Measurements from ENCODE around the gene CP.
"Not testable (repeated sequence)": the region's sequence is repeated elsewhere in the genome, so short reads cannot be mapped to it uniquely, and the experiment has no call there.

Gene CP

GRCh38 chr3:149226776-149227175 lies 5.1 kb upstream of the CP start:
- H3K9me3 ChIP-seq (ENCODE audit: control insufficient read depth, low read length) = no peaks in the 10 kb centered on the region
- WGBS, 2 experiments (ENCODE audit: insufficient coverage in 2 of 2) = no CpG with 5 or more reads among the region's 1 CpG
- peaks cover 20% of the 10 kb centered on the region for H3K4me1 ChIP-seq (ENCODE audit: control insufficient read depth, insufficient read depth, low read length, poor library complexity, severe bottlenecking)
- H3K4me3 ChIP-seq (ENCODE audit: extremely low read depth, insufficient read depth, low read length, poor library complexity, severe bottlenecking) = no peak overlapping the region
- H3K36me3 ChIP-seq (ENCODE audit: control insufficient read depth, insufficient read depth, low read length) = no peaks in the 10 kb centered on the region
- no peak overlapping the region for H3K27ac ChIP-seq (ENCODE audit: low read depth, low read length, severe bottlenecking)

- H3K4me3 ChIP-seq (ENCODE audit: extremely low read depth, insufficient read depth, low read length, poor library complexity, severe bottlenecking) = no peak overlapping the region
These were observed 3.3 kb upstream of the CP start for GRCh38 chr3:149224736-149225594.

GRCh38 chr3:149223461-149223820 lies 1.8 kb upstream of the CP start:
- Histone ChIP-seq H3K36me3 (ENCODE audit: control insufficient read depth, insufficient read depth, low read length) (no peaks in the 10 kb centered on the region), H3K27ac (ENCODE audit: low read depth, low read length, severe bottlenecking) (no peak overlapping the region), H3K4me1 (ENCODE audit: control insufficient read depth, insufficient read depth, low read length, poor library complexity, severe bottlenecking) (peaks cover 20% of the 10 kb centered on the region), H3K4me3 (ENCODE audit: extremely low read depth, insufficient read depth, low read length, poor library complexity, severe bottlenecking) (no peak overlapping the region), H3K9me3 (ENCODE audit: control insufficient read depth, low read length) (no peaks in the 10 kb centered on the region)
- 94 to 97% methylated on average over 5 of the region's 6 CpGs for WGBS, 2 experiments (ENCODE audit: insufficient coverage in 2 of 2)

More at GRCh38 chr3:149224736-149225594, 3.3 kb upstream of the CP start:
- H3K36me3 ChIP-seq (ENCODE audit: control insufficient read depth, insufficient read depth, low read length) = no peaks in the 10 kb centered on the region
- H3K27ac ChIP-seq (ENCODE audit: low read depth, low read length, severe bottlenecking) = peak overlapping the region; percentile 86
- no peaks in the 10 kb centered on the region for H3K9me3 ChIP-seq (ENCODE audit: control insufficient read depth, low read length)
- peaks cover 20% of the 10 kb centered on the region for H3K4me1 ChIP-seq (ENCODE audit: control insufficient read depth, insufficient read depth, low read length, poor library complexity, severe bottlenecking)
- WGBS, 2 experiments (ENCODE audit: insufficient coverage in 2 of 2) = 78 to 90% methylated on average over 6 to 7 of the region's 9 CpGs

GRCh38 chr3:149219380-149220121 lies 2.1 kb downstream of the CP start:
- not testable (repeated sequence) for H3K9me3 ChIP-seq (ENCODE audit: control insufficient read depth, low read length); H3K4me3 ChIP-seq (ENCODE audit: extremely low read depth, insufficient read depth, low read length, poor library complexity, severe bottlenecking); H3K27ac ChIP-seq (ENCODE audit: low read depth, low read length, severe bottlenecking); H3K36me3 ChIP-seq (ENCODE audit: control insufficient read depth, insufficient read depth, low read length)
- WGBS, 2 experiments (ENCODE audit: insufficient coverage in 2 of 2) = no CpG with 5 or more reads among the region's 1 CpG
- H3K4me1 ChIP-seq (ENCODE audit: control insufficient read depth, insufficient read depth, low read length, poor library complexity, severe bottlenecking) = peaks cover 11% of the 10 kb centered on the region

DNA sequence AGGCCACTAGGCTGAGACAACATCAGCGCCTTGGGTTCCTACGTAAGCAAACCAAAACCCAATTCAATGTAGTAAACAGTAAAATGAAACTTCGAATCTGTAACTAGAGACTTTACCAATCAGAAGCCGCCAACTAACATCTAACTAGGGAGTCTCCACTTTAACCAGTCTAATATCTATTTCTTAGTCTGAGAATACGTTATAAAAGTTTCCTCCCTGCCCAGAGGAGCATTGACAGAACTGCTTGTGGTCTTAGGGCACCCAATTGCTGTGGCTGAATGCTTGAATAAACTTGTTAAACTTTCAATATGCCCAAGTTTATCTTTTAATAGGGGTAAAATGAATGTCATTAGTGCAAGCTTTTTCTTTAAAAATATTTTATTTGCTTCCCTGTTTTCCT lies 4.3 kb downstream of the CP start:
- Histone ChIP-seq H3K9me3 (ENCODE audit: control insufficient read depth, low read length) (no peaks in the 10 kb centered on the region), H3K27ac (ENCODE audit: low read depth, low read length, severe bottlenecking) (no peak overlapping the region), H3K36me3 (ENCODE audit: control insufficient read depth, insufficient read depth, low read length) (no peaks in the 10 kb centered on the region), H3K4me1 (ENCODE audit: control insufficient read depth, insufficient read depth, low read length, poor library complexity, severe bottlenecking) (peaks cover 9% of the 10 kb centered on the region), H3K4me3 (ENCODE audit: extremely low read depth, insufficient read depth, low read length, poor library complexity, severe bottlenecking) (no peak overlapping the region)
- WGBS, 2 experiments (ENCODE audit: insufficient coverage in 2 of 2) = 96% methylated on average over 3 of the region's 5 CpGs; no CpG with 5 or more reads in 1 of the 2 experiments

GRCh38 chr3:149216193-149216869 lies 5.3 kb downstream of the CP start:
- Histone ChIP-seq H3K4me3 (ENCODE audit: extremely low read depth, insufficient read depth, low read length, poor library complexity, severe bottlenecking) (no peak overlapping the region), H3K36me3 (ENCODE audit: control insufficient read depth, insufficient read depth, low read length) (no peaks in the 10 kb centered on the region), H3K27ac (ENCODE audit: low read depth, low read length, severe bottlenecking) (no peak overlapping the region), H3K4me1 (ENCODE audit: control insufficient read depth, insufficient read depth, low read length, poor library complexity, severe bottlenecking) (peaks cover 6% of the 10 kb centered on the region), H3K9me3 (ENCODE audit: control insufficient read depth, low read length) (no peaks in the 10 kb centered on the region)
- WGBS, 2 experiments (ENCODE audit: insufficient coverage in 2 of 2) = 88 to 93% methylated on average over 3 to 4 of the region's 4 CpGs

- Histone ChIP-seq H3K27ac (ENCODE audit: low read depth, low read length, severe bottlenecking) (no peak overlapping the region), H3K9me3 (ENCODE audit: control insufficient read depth, low read length) (no peaks in the 10 kb centered on the region), H3K4me1 (ENCODE audit: control insufficient read depth, insufficient read depth, low read length, poor library complexity, severe bottlenecking) (peaks cover 6% of the 10 kb centered on the region), H3K4me3 (ENCODE audit: extremely low read depth, insufficient read depth, low read length, poor library complexity, severe bottlenecking) (no peak overlapping the region), H3K36me3 (ENCODE audit: control insufficient read depth, insufficient read depth, low read length) (no peaks in the 10 kb centered on the region)
- WGBS, 2 experiments (ENCODE audit: insufficient coverage in 2 of 2) = 67 to 100% methylated on average over 1 of the region's 2 CpGs
These were observed 6.1 kb downstream of the CP start for GRCh38 chr3:149215515-149215914.

DNA sequence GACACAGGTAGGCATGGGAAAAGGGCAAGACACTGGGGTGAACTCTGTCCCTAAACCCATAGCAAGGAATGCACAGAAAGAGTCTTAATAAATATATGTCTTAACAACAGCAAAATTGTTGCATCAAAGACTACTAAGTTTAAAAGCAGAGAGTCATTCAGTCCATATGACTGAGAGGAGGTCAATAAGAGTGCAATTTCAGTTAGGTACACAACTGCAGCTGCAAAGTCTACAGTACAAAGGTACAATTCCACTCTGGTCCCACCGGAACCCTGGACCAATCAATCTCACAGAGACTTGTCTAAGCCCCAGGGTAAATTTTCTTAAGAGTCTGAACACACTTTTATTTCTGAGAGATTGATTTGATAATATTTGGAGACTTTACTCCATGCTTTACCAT lies 6.9 kb downstream of the CP start:
- H3K4me3 ChIP-seq (ENCODE audit: extremely low read depth, insufficient read depth, low read length, poor library complexity, severe bottlenecking) = no peak overlapping the region
- WGBS, 2 experiments (ENCODE audit: insufficient coverage in 2 of 2) = 80% methylated on average over 1 of the region's 1 CpG; no CpG with 5 or more reads in 1 of the 2 experiments
- no peaks in the 10 kb centered on the region for H3K9me3 ChIP-seq (ENCODE audit: control insufficient read depth, low read length)

DNA sequence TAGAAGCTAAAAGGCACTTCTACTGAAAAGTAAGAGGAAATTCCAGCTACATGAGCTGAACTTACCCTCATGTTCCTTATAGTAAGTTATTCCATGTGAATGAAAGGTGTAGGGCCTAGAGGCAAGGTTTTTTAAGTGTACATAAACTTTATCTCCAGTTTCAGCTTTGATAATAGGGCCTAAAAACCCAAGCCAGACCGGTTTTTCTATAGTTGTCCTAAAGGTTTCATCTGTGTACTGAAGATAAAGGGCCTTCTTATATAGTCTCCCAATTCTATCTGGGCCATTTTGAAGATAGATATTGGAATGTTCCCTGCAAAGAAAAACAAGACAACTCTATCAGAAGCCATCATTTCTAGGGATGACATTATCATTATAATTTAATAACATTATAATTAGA lies 9.2 kb downstream of the CP start:
- WGBS, 2 experiments (ENCODE audit: insufficient coverage in 2 of 2) = no CpG with 5 or more reads among the region's 1 CpG
- H3K9me3 ChIP-seq (ENCODE audit: control insufficient read depth, low read length) = no peaks in the 10 kb centered on the region
- no peak overlapping the region for H3K27ac ChIP-seq (ENCODE audit: low read depth, low read length, severe bottlenecking)

More for the DNA sequence above, 6.9 kb downstream of the CP start:
- H3K36me3 ChIP-seq (ENCODE audit: control insufficient read depth, insufficient read depth, low read length) = no peaks in the 10 kb centered on the region
- no peak overlapping the region for H3K27ac ChIP-seq (ENCODE audit: low read depth, low read length, severe bottlenecking)
- peaks cover 6% of the 10 kb centered on the region for H3K4me1 ChIP-seq (ENCODE audit: control insufficient read depth, insufficient read depth, low read length, poor library complexity, severe bottlenecking)

GRCh38 chr3:149209431-149209830 lies 12.2 kb downstream of the CP start:
- 83% methylated on average over 1 of the region's 4 CpGs; no CpG with 5 or more reads in 1 of the 2 experiments for WGBS, 2 experiments (ENCODE audit: insufficient coverage in 2 of 2)
- Histone ChIP-seq H3K27ac (ENCODE audit: low read depth, low read length, severe bottlenecking) (no peak overlapping the region), H3K36me3 (ENCODE audit: control insufficient read depth, insufficient read depth, low read length) (no peaks in the 10 kb centered on the region), H3K4me1 (ENCODE audit: control insufficient read depth, insufficient read depth, low read length, poor library complexity, severe bottlenecking) (no peaks in the 10 kb centered on the region), H3K4me3 (ENCODE audit: extremely low read depth, insufficient read depth, low read length, poor library complexity, severe bottlenecking) (no peak overlapping the region), H3K9me3 (ENCODE audit: control insufficient read depth, low read length) (no peaks in the 10 kb centered on the region)

More for the DNA sequence above, 9.2 kb downstream of the CP start:
- H3K4me1 ChIP-seq (ENCODE audit: control insufficient read depth, insufficient read depth, low read length, poor library complexity, severe bottlenecking) = peaks cover 6% of the 10 kb centered on the region
- no peaks in the 10 kb centered on the region for H3K36me3 ChIP-seq (ENCODE audit: control insufficient read depth, insufficient read depth, low read length)
- no peak overlapping the region for H3K4me3 ChIP-seq (ENCODE audit: extremely low read depth, insufficient read depth, low read length, poor library complexity, severe bottlenecking)

All from mesodermal cell (in vitro differentiated cells).